Liver (tissue), 9 donors: ENCODE results near the gene SP7. TPM values are rescaled to one million over a fixed set of nuclear protein-coding genes. Genes with fewer than 3 reads are reported as not detected.

Source experiments
- DNase-seq: peaks from one replicate; pipeline ENCODE4 v3.0.0-alpha.2; 2017; ENCODE audit warnings: low spot score
- H3K27ac ChIP-seq, 2 donors: one replicate each; pipeline ENCODE4 v1.7.0; 2013; ENCODE audit warnings: inconsistent platforms in 2 of 2, low read length in 2 of 2, control low read depth in 1 of 2, low read depth in 1 of 2, mild to moderate bottlenecking in 1 of 2
- H3K27me3 ChIP-seq, 4 donors: one replicate each; pipeline versions ENCODE4 v1.6.1 to v1.7.0; 2013; ENCODE audit warnings: low read length in 3 of 4, inconsistent platforms in 1 of 4, mild to moderate bottlenecking in 1 of 4, moderate library complexity in 1 of 4; ENCODE audit not compliant: control insufficient read depth in 4 of 4, insufficient read depth in 4 of 4
- H3K36me3 ChIP-seq, 4 donors: one replicate each; pipeline versions ENCODE4 v1.6.1 to v1.7.0; 2013; ENCODE audit warnings: low read length in 3 of 4, mild to moderate bottlenecking in 3 of 4, low read depth in 1 of 4, moderate library complexity in 1 of 4; ENCODE audit not compliant: control insufficient read depth in 4 of 4, insufficient read depth in 3 of 4
- H3K4me1 ChIP-seq, 4 donors: one replicate each; pipeline versions ENCODE4 v1.6.1 to v1.7.0; 2013; ENCODE audit warnings: low read length in 3 of 4, mild to moderate bottlenecking in 3 of 4, moderate library complexity in 1 of 4; ENCODE audit not compliant: control insufficient read depth in 4 of 4, insufficient read depth in 4 of 4
- H3K4me3 ChIP-seq, 3 donors: one replicate each; pipeline versions ENCODE4 v1.6.1 to v1.7.0; 2013; ENCODE audit warnings: low read length in 3 of 3, control low read depth in 1 of 3, low read depth in 1 of 3, mild to moderate bottlenecking in 1 of 3
- H3K9ac ChIP-seq, 2 donors: one replicate each; pipeline ENCODE4 v1.7.0; 2013; ENCODE audit warnings: low read length in 2 of 2, mild to moderate bottlenecking in 2 of 2, moderate library complexity in 2 of 2, control low read depth in 1 of 2, low read depth in 1 of 2
- H3K9me3 ChIP-seq, 4 donors: one replicate each; pipeline versions ENCODE4 v1.6.1 to v1.7.0; 2013; ENCODE audit warnings: low read length in 3 of 4; ENCODE audit not compliant: control insufficient read depth in 4 of 4
- ATF3 ChIP-seq: IDR thresholded peaks from 2 replicates; pipeline ENCODE4 v1.6.1; 2016; ENCODE audit warnings: antibody characterized with exemption
- CTCF ChIP-seq: fragments of 150-350 bp; IDR thresholded peaks from 2 replicates; pipeline ENCODE4 v1.5.1; 2017; ENCODE audit warnings: improper control_type of control experiment, low read depth, low read length; ENCODE audit not compliant: missing input control
- FOXA1 ChIP-seq: IDR thresholded peaks from 2 replicates; pipeline ENCODE4 v1.6.1; 2016; ENCODE audit warnings: antibody characterized with exemption
- GABPA ChIP-seq, 2 donors: IDR thresholded peaks in 1 of 2; conservative IDR thresholded peaks in 1 of 2; 2 replicates each; pipeline ENCODE4 v1.6.1; 2016; ENCODE audit warnings: antibody characterized with exemption in 2 of 2, mild to moderate bottlenecking in 1 of 2, moderate library complexity in 1 of 2
- HNF4A ChIP-seq, 2 donors: conservative IDR thresholded peaks; 2 replicates each; pipeline ENCODE4 v1.6.1; 2016; ENCODE audit warnings: antibody characterized with exemption in 2 of 2, mild to moderate bottlenecking in 2 of 2
- JUND ChIP-seq, 2 donors: IDR thresholded peaks; 2 replicates each; pipeline ENCODE4 v1.6.1; 2016; ENCODE audit warnings: antibody characterized with exemption in 2 of 2
- NR2F2 ChIP-seq: IDR thresholded peaks from 2 replicates; pipeline ENCODE4 v1.6.1; 2016; ENCODE audit warnings: antibody characterized with exemption
- RAD21 ChIP-seq, 2 donors: IDR thresholded peaks; 2 replicates each; pipeline ENCODE4 v1.6.1; 2016; ENCODE audit warnings: antibody characterized with exemption in 2 of 2, mild to moderate bottlenecking in 2 of 2
- REST ChIP-seq: IDR thresholded peaks from 2 replicates; pipeline ENCODE4 v1.6.1; 2016; ENCODE audit warnings: antibody characterized with exemption, mild to moderate bottlenecking
- RXRA ChIP-seq, 2 donors: IDR thresholded peaks; 2 replicates each; pipeline ENCODE4 v1.6.1; 2017 to 2018; ENCODE audit warnings: antibody characterized with exemption in 2 of 2, mild to moderate bottlenecking in 1 of 2
- TAF1 ChIP-seq: conservative IDR thresholded peaks from 2 replicates; pipeline ENCODE4 v1.6.1; 2016; ENCODE audit warnings: antibody characterized with exemption, mild to moderate bottlenecking
- YY1 ChIP-seq: IDR thresholded peaks from 2 replicates; pipeline ENCODE4 v1.6.1; 2016; ENCODE audit warnings: antibody characterized with exemption, mild to moderate bottlenecking
- WGBS: extraction: QIAGEN DNeasy Blood & Tissue Kit; methylation state at CpG from one replicate; pipeline ENCODE4 v1.1.7; 2013; 5-methylcytosine and 5-hydroxymethylcytosine counted together
- polyA plus RNA-seq, 2 donors: library from polyadenylated mRNA; stranded (reverse) in 1 of 2; unstranded in 1 of 2; fragments of 200-250 nt in 1 of 2; fragments of >200 nt in 1 of 2; fragmentation: Nextera tagmentation in 1 of 2; extraction: Ambion mirVana in 1 of 2; gene quantifications; one replicate each; pipeline versions ENCODE4 v1.2.1 to v1.2.3, GENCODE V29; 2013 to 2015
- total RNA-seq, 2 donors: library from RNA; depleted of rRNA; stranded (reverse); fragments of >200 nt; gene quantifications; one replicate each; pipeline ENCODE4 v1.2.3, GENCODE V29; 2014
- donor health status: healthy.
- donor health status: healthy.
- donor health status: healthy.
- donor health status: healthy.
- donor health status: healthy.

SP7 gene
- total and polyA plus RNA-seq, 4 donors, result not detected

GRCh38 chr12:53324113-53324778 is 11.9 kb downstream of the SP7 start:
- Histone ChIP-seq H3K36me3 (peaks cover 0 to 3% (median 0%) of the 10 kb centered on the region in 4 donors), H3K9me3 (no peaks in the 10 kb centered on the region), H3K27me3 (no peaks in the 10 kb centered on the region), H3K4me1 (peaks cover 3 to 37% (median 26%) of the 10 kb centered on the region in 4 donors), H3K4me3 (peak overlapping the region; percentile 56 to 73 (median 61)), H3K27ac (peak overlapping the region; percentile 81 to 94), H3K9ac (peak overlapping the region; percentile 65 to 66)
- DNase-seq, result peak; percentile 63
- WGBS, result 20% methylated on average over 28 of the region's 28 CpGs
- no peak for TF ChIP-seq ATF3
- TF ChIP-seq TAF1, result no peak
- peak in 1 of 2 donors; percentile 7 for TF ChIP-seq RXRA (IDR thresholded peaks at IDR 0.05)
- TF ChIP-seq JUND (IDR thresholded peaks at IDR 0.05), result no peak
- TF ChIP-seq FOXA1, result no peak
- no peak for TF ChIP-seq HNF4A (conservative IDR thresholded peaks at IDR 0.05)
- TF ChIP-seq RAD21 (IDR thresholded peaks at IDR 0.05), result no peak

GRCh38 chr12:53320352-53321195 is 15.6 kb downstream of the SP7 start:
- Histone ChIP-seq H3K9ac (peak overlapping the region; percentile 76 to 90), H3K36me3 (peaks cover 0 to 15% (median 10%) of the 10 kb centered on the region in 4 donors), H3K4me1 (peaks cover 3 to 32% (median 26%) of the 10 kb centered on the region in 4 donors), H3K27me3 (no peaks in the 10 kb centered on the region), H3K4me3 (peak overlapping the region; percentile 61 to 90 (median 71)), H3K27ac (peak overlapping the region; percentile 87 to 96), H3K9me3 (no peaks in the 10 kb centered on the region)
- no peak for DNase-seq
- WGBS, result 45% methylated on average over 10 of the region's 10 CpGs
- TF ChIP-seq TAF1 (peak; percentile 6), YY1 (no peak), ATF3 (no peak), RXRA (IDR thresholded peaks at IDR 0.05) (no peak), GABPA (IDR thresholded peaks at IDR 0.05 in 1 of 2, conservative IDR thresholded peaks at IDR 0.05 in 1 of 2) (no peak)

- peaks cover 8 to 41% (median 25%) of the 10 kb centered on the region in 4 donors for H3K36me3 ChIP-seq
- no peak overlapping the region for H3K27ac ChIP-seq
- DNase-seq, result no peak
- no peak overlapping the region for H3K4me3 ChIP-seq
- no peaks in the 10 kb centered on the region for H3K27me3 ChIP-seq
- no peaks in the 10 kb centered on the region for H3K4me1 ChIP-seq
- WGBS, result 55% methylated on average over 3 of the region's 3 CpGs
- no peaks in the 10 kb centered on the region for H3K9me3 ChIP-seq
- no peak overlapping the region for H3K9ac ChIP-seq
- TF ChIP-seq GABPA (IDR thresholded peaks at IDR 0.05 in 1 of 2, conservative IDR thresholded peaks at IDR 0.05 in 1 of 2) (no peak), ATF3 (no peak), REST (no peak), FOXA1 (no peak), CTCF (no peak), RAD21 (IDR thresholded peaks at IDR 0.05) (no peak), NR2F2 (no peak)
These were observed 22.2 kb downstream of the SP7 start for GRCh38 chr12:53313996-53314395.
